PC-9 (cell line): ENCODE results near the gene TMEM234. TPM values are rescaled to one million over a fixed set of nuclear protein-coding genes. Genes with fewer than 3 reads are reported as not detected.

ENCODE experiments used
- BruUV-seq: library from RNA; stranded (reverse); fragments of 400-500 nt; replicated peaks from 2 replicates; lab custom pipeline; 2021; lab: Mats Ljungman, UMichigan
- CTCF ChIA-PET: fragments of 300-600 bp; sonication (Branson Sonifier 250); formaldehyde crosslinking; loops from one replicate; lab custom pipeline; 2022; ENCODE audit warnings: antibody characterized with exemption; lab: Charles Lee
- POLR2A ChIA-PET: fragments of 300-600 bp; sonication (Branson Sonifier 250); formaldehyde crosslinking; loops from one replicate; lab custom pipeline; 2022; ENCODE audit warnings: antibody characterized with exemption; ENCODE audit not compliant: unreplicated experiment; lab: Charles Lee
- DNase-seq, 2 experiments: peaks; one replicate each; pipeline versions ENCODE4 v3.0.0 to v3.0.0-alpha.2; 2015 to 2022; ENCODE audit warnings: mixed read lengths in 1 of 2
- H2AFZ ChIP-seq: fragments of 200-600 bp; sonication (generic); 2 replicates; pipeline ENCODE4 v1.8.1; 2017; ENCODE audit warnings: antibody characterized with exemption
- H3F3A ChIP-seq: fragments of 200-600 bp; sonication (generic); 2 replicates; pipeline ENCODE4 v1.8.1; 2017; ENCODE audit warnings: antibody characterized with exemption, mild to moderate bottlenecking, low read depth; ENCODE audit not compliant: insufficient read depth
- H3K27ac ChIP-seq: fragments of 200-600 bp; sonication (generic); 2 replicates; pipeline ENCODE4 v1.6.1; 2016; ENCODE audit warnings: mixed run types
- H3K27me3 ChIP-seq: fragments of 200-600 bp; sonication (generic); 2 replicates; pipeline ENCODE4 v1.6.1; 2016; ENCODE audit warnings: low read depth, mixed run types; ENCODE audit not compliant: insufficient read depth
- H3K36me3 ChIP-seq: fragments of 200-600 bp; sonication (generic); 2 replicates; pipeline ENCODE4 v1.6.1; 2016; ENCODE audit warnings: low read depth, mixed run types
- H3K4me1 ChIP-seq: fragments of 200-600 bp; sonication (generic); replicated peaks from 2 replicates; pipeline ENCODE4 v1.6.1; 2016; ENCODE audit warnings: mixed run types; ENCODE audit not compliant: insufficient read depth
- H3K4me2 ChIP-seq: fragments of 200-600 bp; sonication (generic); 2 replicates; pipeline ENCODE4 v1.6.1; 2017; ENCODE audit warnings: mixed run types
- H3K4me3 ChIP-seq: fragments of 200-600 bp; sonication (generic); 2 replicates; pipeline ENCODE4 v1.6.1; 2016; ENCODE audit warnings: mixed run types
- H3K79me2 ChIP-seq: fragments of 200-600 bp; sonication (generic); 2 replicates; pipeline ENCODE4 v1.6.1; 2017; ENCODE audit warnings: low read depth, mixed run types
- H3K9me2 ChIP-seq: fragments of 200-600 bp; sonication (generic); 2 replicates; pipeline ENCODE4 v1.8.1; 2017; ENCODE audit warnings: mild to moderate bottlenecking; ENCODE audit not compliant: insufficient read depth
- H3K9me3 ChIP-seq: fragments of 200-600 bp; sonication (generic); 2 replicates; pipeline ENCODE4 v1.8.1; 2016; ENCODE audit warnings: low read depth; ENCODE audit not compliant: insufficient read depth
- H4K20me1 ChIP-seq: fragments of 200-600 bp; sonication (generic); 2 replicates; pipeline ENCODE4 v1.8.1; 2017; ENCODE audit not compliant: insufficient read depth
- EZH2 ChIP-seq: fragments of 200-600 bp; sonication (generic); IDR thresholded peaks from 2 replicates; pipeline ENCODE4 v1.8.0; 2017; ENCODE audit warnings: antibody characterized with exemption, low read depth
- intact Hi-C: fragments of 100-400 bp; cut with micrococcal nuclease; formaldehyde crosslinking; loops from one replicate; pipeline ENCODE4 v1.10.0; 2022; ENCODE audit not compliant: unreplicated experiment
- total RNA-seq: library from RNA; stranded (reverse); gene quantifications from 2 replicates; pipeline ENCODE4 v1.2.3, GENCODE V29; 2021
- TF ChIP-seq, protein P1 (sequence below): fragments of 200-600 bp; sonication (generic); conservative IDR thresholded peaks from 2 replicates; pipeline ENCODE4 v1.6.1; 2017; ENCODE audit warnings: mixed run types, antibody characterized with exemption, mild to moderate bottlenecking, moderate library complexity

The TMEM234 gene
- total RNA-seq, 1 experiment from 2014 or later, result 14.1 TPM

DNA sequence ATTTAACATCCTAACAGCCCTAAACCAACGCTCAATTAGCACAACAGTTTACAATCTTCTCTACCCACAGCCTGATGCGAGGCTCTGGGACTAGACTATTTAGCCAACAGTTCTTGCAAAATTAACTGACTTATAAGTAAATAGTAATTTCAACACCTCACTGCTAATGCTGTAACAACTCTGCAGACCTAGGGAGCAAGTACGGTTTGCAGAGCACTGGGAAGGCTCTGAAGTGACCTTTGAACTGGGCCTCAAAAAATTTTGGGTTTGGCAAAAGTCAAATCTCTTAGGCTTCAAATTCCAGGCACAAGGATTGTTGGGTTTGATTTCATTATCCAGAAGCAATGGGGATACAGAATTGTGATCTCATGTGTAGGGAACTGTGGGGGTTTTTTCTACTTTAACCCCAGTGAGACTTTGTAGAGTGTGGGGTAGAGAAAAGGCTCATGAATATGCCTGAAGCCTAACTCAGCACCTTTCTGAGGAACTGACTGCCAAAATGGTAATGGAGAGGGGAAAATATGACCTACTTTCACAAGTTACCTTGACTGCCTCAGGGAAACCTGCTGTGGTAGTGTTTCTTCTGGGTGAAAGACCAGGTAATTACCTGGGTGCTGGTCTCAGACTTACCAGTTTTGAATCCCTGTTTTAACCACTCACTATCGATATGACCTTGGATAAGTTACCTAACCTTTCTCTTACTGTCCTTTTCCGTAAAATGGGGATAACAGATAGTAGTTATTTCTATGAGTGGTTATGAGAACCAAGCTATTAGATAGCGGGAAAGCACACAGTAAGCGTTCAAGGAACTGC lies 43.6 kb downstream of the TMEM234 start:
- Histone ChIP-seq H4K20me1 (peaks cover 13% of the 10 kb centered on the region; the same call in 1 of the 2 replicates), H3K27me3 (no peaks in the 10 kb centered on the region), H3K79me2 (peaks cover 30% of the 10 kb centered on the region), H3K4me1 (peaks cover 29% of the 10 kb centered on the region), H3K4me3 (peak overlapping the region; percentile 93), H2AFZ (peak overlapping the region; percentile 93), H3F3A (peaks cover 47% of the 10 kb centered on the region), H3K9me3 (no peaks in the 10 kb centered on the region), H3K27ac (peak overlapping the region; percentile 69), H3K36me3 (peaks cover 25% of the 10 kb centered on the region; the same call in 1 of the 2 replicates), H3K9me2 (no peaks in the 10 kb centered on the region), H3K4me2 (peak overlapping the region; percentile 84)
- POLR2A ChIA-PET, result interaction anchor here (0.6 to 0.7 kb wide), 2 partner anchors 21 to 33 kb away, joined by 3 to 11 read pairs; no protein-coding TSS in a partner anchor
- CTCF ChIA-PET, result interaction anchor here (0.5 kb wide), 1 partner anchor 106 kb away, joined by 10 read pairs; the partner anchor contains the start of gene TMEM39B
- peak in 1 of 2 experiments; percentile 57 for DNase-seq
- BruUV-seq, result no TSS peak
- intact Hi-C loops, result loop anchor here (2.0 to 10.0 kb wide), 2 partner anchors 70 to 104 kb away; partner anchors contain the start of genes KPNA6 and TMEM39B
- TF ChIP-seq EZH2, result no peak
- TF ChIP-seq, protein P1, sequence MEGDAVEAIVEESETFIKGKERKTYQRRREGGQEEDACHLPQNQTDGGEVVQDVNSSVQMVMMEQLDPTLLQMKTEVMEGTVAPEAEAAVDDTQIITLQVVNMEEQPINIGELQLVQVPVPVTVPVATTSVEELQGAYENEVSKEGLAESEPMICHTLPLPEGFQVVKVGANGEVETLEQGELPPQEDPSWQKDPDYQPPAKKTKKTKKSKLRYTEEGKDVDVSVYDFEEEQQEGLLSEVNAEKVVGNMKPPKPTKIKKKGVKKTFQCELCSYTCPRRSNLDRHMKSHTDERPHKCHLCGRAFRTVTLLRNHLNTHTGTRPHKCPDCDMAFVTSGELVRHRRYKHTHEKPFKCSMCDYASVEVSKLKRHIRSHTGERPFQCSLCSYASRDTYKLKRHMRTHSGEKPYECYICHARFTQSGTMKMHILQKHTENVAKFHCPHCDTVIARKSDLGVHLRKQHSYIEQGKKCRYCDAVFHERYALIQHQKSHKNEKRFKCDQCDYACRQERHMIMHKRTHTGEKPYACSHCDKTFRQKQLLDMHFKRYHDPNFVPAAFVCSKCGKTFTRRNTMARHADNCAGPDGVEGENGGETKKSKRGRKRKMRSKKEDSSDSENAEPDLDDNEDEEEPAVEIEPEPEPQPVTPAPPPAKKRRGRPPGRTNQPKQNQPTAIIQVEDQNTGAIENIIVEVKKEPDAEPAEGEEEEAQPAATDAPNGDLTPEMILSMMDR, result no peak

DNA sequence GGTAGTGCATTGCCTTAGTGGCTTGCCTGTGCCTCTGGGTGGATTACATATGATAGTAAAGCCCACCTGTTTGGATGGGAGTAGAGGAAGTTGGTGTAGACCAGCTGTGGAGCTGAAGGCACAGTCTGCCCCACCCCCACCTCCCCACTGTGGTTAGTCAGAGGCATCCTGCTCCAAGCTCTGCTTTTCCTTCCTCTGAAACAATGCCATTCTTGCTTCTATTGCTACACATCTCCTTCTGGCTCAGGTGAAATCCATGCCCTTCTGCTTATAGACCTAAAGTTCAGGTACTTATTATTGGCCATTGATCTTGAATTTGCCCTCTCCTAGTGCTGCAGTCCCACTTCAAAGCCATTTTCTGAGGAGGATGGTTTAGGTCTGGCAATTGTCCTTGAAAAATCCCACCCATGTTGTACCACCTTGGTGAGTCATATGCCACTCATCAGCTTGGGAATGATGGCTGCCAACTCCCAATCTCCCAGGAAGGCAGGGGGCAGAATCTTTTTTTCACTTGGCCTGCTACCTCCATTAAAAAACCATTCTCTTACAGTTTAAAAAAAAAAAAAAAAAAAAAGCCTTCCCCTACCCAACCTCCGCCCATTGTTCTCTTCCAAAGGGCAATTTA lies 49.4 kb downstream of the TMEM234 start:
- no peak overlapping the region for H2AFZ ChIP-seq
- TF ChIP-seq, protein P1, result no peak
- TF ChIP-seq EZH2, result no peak
- H3K36me3 ChIP-seq, result peaks cover 25% of the 10 kb centered on the region; the same call in 1 of the 2 replicates
- DNase-seq, result no peak
- H3K27ac ChIP-seq, result no peak overlapping the region
- H3F3A ChIP-seq, result peaks cover 17% of the 10 kb centered on the region; the same call in 1 of the 2 replicates
- BruUV-seq, result no TSS peak
- no peaks in the 10 kb centered on the region for H3K79me2 ChIP-seq
- no peaks in the 10 kb centered on the region for H3K9me2 ChIP-seq
- 0 out of 2 replicates have a peak, but pooled peaks cover 8% of the 10 kb centered on the region for H3K4me1 ChIP-seq
- no peak overlapping the region for H3K4me2 ChIP-seq
- CTCF ChIA-PET, result no interaction called here
- H3K4me3 ChIP-seq, result no peak overlapping the region
- no peaks in the 10 kb centered on the region for H4K20me1 ChIP-seq
- intact Hi-C loops, result loop anchor here (10.0 kb wide), 1 partner anchor 98 kb away; the partner anchor contains the start of gene TMEM39B
- H3K9me3 ChIP-seq, result no peaks in the 10 kb centered on the region
- H3K27me3 ChIP-seq, result no peaks in the 10 kb centered on the region
- POLR2A ChIA-PET, result interaction anchor here (0.7 to 1.1 kb wide), 2 partner anchors 9 to 106 kb away, joined by 3 read pairs; no protein-coding TSS in a partner anchor

DNA sequence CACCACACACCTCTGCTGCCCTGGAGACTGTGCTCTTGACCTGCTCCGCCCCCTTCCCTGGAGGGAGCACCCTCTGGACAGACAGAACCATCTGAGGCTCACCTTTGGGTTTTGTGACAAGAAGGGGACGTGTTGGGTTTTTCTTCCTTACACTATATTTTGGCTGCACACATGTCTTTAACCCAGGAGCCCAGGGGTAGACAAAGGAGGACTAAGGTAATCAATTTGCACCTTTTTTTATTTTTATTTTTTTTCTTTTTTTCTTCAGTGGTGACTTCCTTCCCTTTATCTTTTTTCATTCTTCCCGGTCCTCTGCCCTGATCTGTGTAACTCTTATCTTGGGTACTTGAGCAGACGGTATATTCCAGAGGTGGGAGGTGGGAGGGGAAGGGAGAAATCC lies 51.2 kb downstream of the TMEM234 start:
- Histone ChIP-seq H3K9me2 (no peaks in the 10 kb centered on the region), H3K79me2 (no peaks in the 10 kb centered on the region), H3K27me3 (no peaks in the 10 kb centered on the region), H3K9me3 (no peaks in the 10 kb centered on the region), H3K4me1 (0 out of 2 replicates have a peak, but pooled peaks cover 8% of the 10 kb centered on the region), H3K4me2 (no peak overlapping the region), H3K4me3 (no peak overlapping the region), H2AFZ (no peak overlapping the region), H3K36me3 (peaks cover 31% of the 10 kb centered on the region; the same call in 1 of the 2 replicates), H3K27ac (no peak overlapping the region), H3F3A (peaks cover 10% of the 10 kb centered on the region; the same call in 1 of the 2 replicates), H4K20me1 (no peaks in the 10 kb centered on the region)
- intact Hi-C loops, result loop anchor here (10.0 kb wide), 1 partner anchor 96 kb away; the partner anchor contains the start of gene TMEM39B
- ChIA-PET CTCF (interaction anchor here (0.6 kb wide), 1 partner anchor 50 kb away, joined by 4 read pairs; no protein-coding TSS in a partner anchor), POLR2A (no interaction called here)
- no peak for DNase-seq
- no peak for TF ChIP-seq EZH2
- TF ChIP-seq, protein P1, result no peak
- no TSS peak for BruUV-seq
